Naive thymus-derived CD8-positive, alpha-beta T cell (primary cell): ENCODE data around the gene C5orf63. TPM values are rescaled to one million over a fixed set of nuclear protein-coding genes. Genes with fewer than 3 reads are reported as not detected.
"Not testable (repeated sequence)": the region's sequence is repeated elsewhere in the genome, so short reads cannot be mapped to it uniquely, and the experiment has no call there.

Experiments used
- ATAC-seq, 2 donors: fragments of 150-1000 bp; cut with Tn5 transposase in 1 of 2; sonication (Bioruptor Pico), chemical (Tn5 transposase) in 1 of 2; 1 replicate in 1 of 2; 2 replicates in 1 of 2; pipeline ENCODE4 v1.10.0; 2021; ENCODE audit warnings: mild to moderate bottlenecking in 2 of 2, moderate library complexity in 2 of 2
- POLR2A ChIA-PET: fragments of 350-600 bp; sonication (Branson Sonifier 250); formaldehyde crosslinking; loops from one replicate; lab custom pipeline; 2021; ENCODE audit warnings: antibody characterized with exemption; lab: Charles Lee
- DNase-seq, 10 donors: peaks; one replicate each; pipeline versions ENCODE4 v3.0.0 to v3.0.0-alpha.2; 2020 to 2022
- H3K27ac Mint-ChIP-seq, 10 donors: one replicate each; pipeline ENCODE4 v1.8.0; 2020 to 2022; ENCODE audit warnings: mild to moderate bottlenecking in 10 of 10, mixed read lengths in 10 of 10, moderate library complexity in 4 of 10, inconsistent platforms in 1 of 10
- H3K27me3 Mint-ChIP-seq, 5 donors: one replicate each; pipeline ENCODE4 v1.8.0; 2021 to 2022; ENCODE audit warnings: mixed read lengths in 5 of 5
- H3K36me3 Mint-ChIP-seq, 3 donors: one replicate each; pipeline ENCODE4 v1.8.0; 2020 to 2022; ENCODE audit warnings: mixed read lengths in 3 of 3, mild to moderate bottlenecking in 2 of 3, inconsistent platforms in 1 of 3
- H3K4me1 Mint-ChIP-seq, 4 donors: one replicate each; pipeline ENCODE4 v1.8.0; 2021 to 2022; ENCODE audit warnings: mixed read lengths in 4 of 4
- H3K4me3 Mint-ChIP-seq, 10 donors: one replicate each; pipeline ENCODE4 v1.8.0; 2020 to 2022; ENCODE audit warnings: mild to moderate bottlenecking in 10 of 10, mixed read lengths in 10 of 10, moderate library complexity in 6 of 10, inconsistent platforms in 1 of 10
- H3K9me3 Mint-ChIP-seq, 9 donors: one replicate each; pipeline ENCODE4 v1.8.0; 2020 to 2022; ENCODE audit warnings: mixed read lengths in 9 of 9, mild to moderate bottlenecking in 3 of 9, inconsistent platforms in 1 of 9, moderate library complexity in 1 of 9
- polyA plus RNA-seq, 3 donors: library from polyadenylated mRNA; unstranded; fragments of 300-500 nt; fragmentation: Illumina TruSeq; gene quantifications; one replicate each; pipeline ENCODE4 v1.2.3, GENCODE V29; 2021
- total RNA-seq, 8 experiments: library from RNA in 2 of 8; stranded (reverse) in 2 of 8; gene quantifications; one replicate each; pipeline ENCODE4 v1.2.3 and lab custom pipeline; 2021 to 2026

The C5orf63 gene
- total and polyA plus RNA-seq, 5 experiments from 2014 or later = 4.2 to 23.7 (median 5.7) TPM

DNA sequence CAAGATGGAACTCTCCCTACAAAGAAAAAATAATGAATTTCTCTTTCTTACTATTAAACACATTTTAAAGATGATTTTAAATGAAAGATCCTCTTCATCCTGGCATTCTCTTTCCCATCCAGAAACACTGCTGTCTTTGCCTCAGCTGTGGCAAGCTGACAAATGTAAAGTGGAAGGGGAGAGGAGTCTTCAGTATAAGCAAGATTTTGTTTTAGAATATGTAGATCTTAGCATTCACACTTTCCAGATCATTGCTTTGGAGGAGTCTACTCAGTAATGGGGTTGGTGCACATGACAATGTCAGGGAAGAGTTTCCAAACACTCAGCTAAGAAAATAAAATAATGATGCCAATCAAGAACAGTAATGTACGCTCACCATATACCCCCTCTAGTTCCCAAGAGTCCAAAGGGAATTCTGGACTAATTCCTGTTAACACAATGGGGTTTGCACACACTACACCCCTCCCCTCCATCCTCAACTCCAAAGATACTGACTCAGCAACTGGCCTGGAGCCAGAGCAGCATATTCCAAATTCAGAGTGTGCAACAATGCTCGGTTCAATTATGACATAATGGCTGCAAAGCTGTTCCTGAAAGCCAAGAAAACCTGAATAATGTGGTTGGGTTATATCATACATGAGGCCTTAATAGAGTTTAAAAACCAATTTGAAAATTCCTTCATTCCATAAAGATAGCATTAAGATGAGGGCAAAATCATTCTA lies 4.6 kb downstream of the C5orf63 start:
- peaks cover 9 to 30% (median 18%) of the 10 kb centered on the region in 4 donors for H3K4me1 Mint-ChIP-seq
- H3K27ac Mint-ChIP-seq = no peak overlapping the region
- H3K27me3 Mint-ChIP-seq = no peaks in the 10 kb centered on the region
- POLR2A ChIA-PET = no interaction called here
- ATAC-seq = no peak
- DNase-seq = no peak
- no peak overlapping the region for H3K4me3 Mint-ChIP-seq
- no peaks in the 10 kb centered on the region for H3K9me3 Mint-ChIP-seq
- H3K36me3 Mint-ChIP-seq = peaks cover 0 to 30% (median 26%) of the 10 kb centered on the region in 3 donors

DNA sequence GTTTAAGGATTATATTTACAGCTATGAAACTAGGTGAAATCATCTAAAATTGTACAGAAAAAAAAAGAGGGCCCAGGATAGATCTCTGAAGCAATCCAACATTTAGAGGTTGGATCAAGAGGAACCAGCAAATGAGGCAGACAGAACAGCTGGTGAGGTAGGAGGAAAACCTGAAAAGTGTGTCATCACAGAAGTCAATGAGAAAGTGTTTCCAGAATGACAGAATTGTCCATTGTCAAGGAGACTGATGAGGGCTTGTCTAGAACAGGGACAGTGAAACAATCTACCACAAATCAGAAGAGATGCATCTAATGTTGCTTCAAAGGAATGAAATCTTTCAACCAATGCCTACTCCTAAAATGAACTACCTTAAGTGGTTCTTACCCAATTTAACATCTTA lies 6.6 kb downstream of the C5orf63 start:
- POLR2A ChIA-PET = no interaction called here
- no peak overlapping the region for H3K4me3 Mint-ChIP-seq
- DNase-seq = no peak
- no peak overlapping the region for H3K27ac Mint-ChIP-seq
- no peaks in the 10 kb centered on the region for H3K9me3 Mint-ChIP-seq
- peaks cover 0 to 34% (median 29%) of the 10 kb centered on the region in 3 donors for H3K36me3 Mint-ChIP-seq
- no peaks in the 10 kb centered on the region for H3K27me3 Mint-ChIP-seq
- no peak for ATAC-seq
- H3K4me1 Mint-ChIP-seq = peaks cover 4 to 20% (median 5%) of the 10 kb centered on the region in 4 donors

DNA sequence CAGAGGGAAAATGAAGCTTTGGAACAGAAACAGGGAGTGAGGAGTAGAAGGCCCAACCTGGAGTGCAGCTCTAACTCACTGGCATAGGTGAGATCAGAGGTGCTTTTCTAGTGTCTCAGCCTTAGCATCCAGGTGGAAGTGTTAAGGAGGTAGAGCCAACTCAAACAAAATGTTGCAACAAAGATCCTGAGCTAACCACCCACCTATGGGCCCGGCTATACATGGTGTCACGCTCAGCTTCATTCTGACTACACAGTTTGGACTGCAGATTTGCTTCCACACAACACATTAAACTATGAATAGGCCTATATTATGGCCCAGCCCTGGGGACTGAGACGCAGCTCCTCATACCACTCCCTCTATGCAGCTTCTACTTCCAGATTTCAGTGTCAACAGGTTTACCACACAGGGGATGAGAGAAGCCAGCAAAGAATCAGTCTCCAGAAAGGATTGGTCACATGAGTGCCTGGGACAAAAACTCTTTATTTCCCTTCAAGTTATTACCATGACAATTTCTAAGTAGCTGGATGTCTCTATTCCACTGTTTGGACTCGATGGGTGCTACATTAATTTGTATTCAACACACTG lies 9.0 kb downstream of the C5orf63 start:
- no peak overlapping the region for H3K4me3 Mint-ChIP-seq
- H3K4me1 Mint-ChIP-seq = peaks cover under 1 to 11% (median 9%) of the 10 kb centered on the region in 4 donors

DNA sequence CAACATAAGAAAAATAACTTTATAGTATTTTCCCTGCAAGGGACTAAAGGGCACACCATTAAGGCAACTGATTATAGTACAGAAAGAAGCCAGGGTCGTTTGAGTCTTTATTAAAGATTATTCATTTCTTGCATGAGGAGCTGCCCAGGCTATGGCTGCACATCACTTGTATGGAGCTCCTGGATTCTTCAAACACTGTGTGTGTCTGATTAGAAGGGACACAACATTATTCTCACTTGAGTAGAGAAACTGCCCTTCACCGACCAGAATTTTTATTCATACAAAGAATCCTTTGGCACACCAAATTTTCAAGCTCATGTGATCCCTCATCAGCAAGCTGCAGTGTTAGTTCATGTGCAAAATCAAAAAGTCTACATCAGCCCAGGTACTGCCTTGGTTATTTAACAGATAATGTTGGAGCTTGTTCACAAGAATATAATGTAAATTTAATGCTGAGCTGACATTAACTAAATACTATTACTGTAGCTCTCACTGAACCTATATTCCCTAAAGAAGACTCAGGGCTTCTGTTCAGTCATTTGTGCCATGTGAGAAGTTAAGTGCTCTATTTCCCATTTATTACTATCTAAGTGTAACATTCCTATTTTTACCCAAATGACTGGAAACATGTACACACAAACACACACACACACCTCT lies 9.9 kb downstream of the C5orf63 start:
- Mint-ChIP-seq H3K4me1 (peaks cover 0 to 6% (median 3%) of the 10 kb centered on the region in 4 donors), H3K36me3 (peaks cover 0 to 19% (median 15%) of the 10 kb centered on the region in 3 donors), H3K9me3 (peaks cover 0 to 2% (median 0%) of the 10 kb centered on the region in 9 donors), H3K27me3 (no peaks in the 10 kb centered on the region), H3K27ac (no peak overlapping the region), H3K4me3 (no peak overlapping the region)
- no peak for DNase-seq
- ATAC-seq = no peak
- POLR2A ChIA-PET = no interaction called here

More for the DNA sequence above, 9.0 kb downstream of the C5orf63 start:
- Mint-ChIP-seq H3K36me3 (peaks cover 0 to 24% (median 18%) of the 10 kb centered on the region in 3 donors), H3K9me3 (peaks cover 0 to 2% (median 0%) of the 10 kb centered on the region in 9 donors), H3K27ac (no peak overlapping the region), H3K27me3 (no peaks in the 10 kb centered on the region)
- POLR2A ChIA-PET = interaction anchor here (1.0 kb wide), 1 partner anchor 8 kb away, joined by 3 read pairs; no protein-coding TSS in a partner anchor
- ATAC-seq (no peak), DNase-seq (no peak)

DNA sequence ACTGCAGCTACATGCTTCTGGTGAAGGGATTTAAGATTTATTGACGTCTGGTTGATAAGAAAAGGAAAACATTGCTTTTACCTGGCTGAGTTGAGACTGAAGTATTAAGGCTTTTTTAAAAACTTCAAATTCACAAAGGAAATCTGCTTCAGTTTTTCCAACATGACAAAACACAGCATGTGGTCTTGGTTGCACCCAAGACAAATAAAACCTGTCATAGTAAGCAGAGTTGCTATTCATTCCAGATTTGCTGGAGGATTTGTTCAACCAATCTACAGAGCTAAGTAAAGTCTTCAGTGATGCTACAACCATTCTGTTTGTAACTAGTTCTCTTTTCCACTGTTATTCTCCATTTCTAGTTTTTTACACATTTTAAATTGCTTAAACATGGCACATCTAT lies 11.3 kb downstream of the C5orf63 start:
- Mint-ChIP-seq H3K27me3 (no peaks in the 10 kb centered on the region), H3K4me1 (peaks cover 0 to 6% (median 2%) of the 10 kb centered on the region in 4 donors), H3K27ac (no peak overlapping the region), H3K9me3 (peaks cover 0 to 2% (median 0%) of the 10 kb centered on the region in 9 donors), H3K4me3 (no peak overlapping the region), H3K36me3 (peaks cover 0 to 26% (median 23%) of the 10 kb centered on the region in 3 donors)
- ATAC-seq (no peak), DNase-seq (no peak)
- POLR2A ChIA-PET = no interaction called here

DNA sequence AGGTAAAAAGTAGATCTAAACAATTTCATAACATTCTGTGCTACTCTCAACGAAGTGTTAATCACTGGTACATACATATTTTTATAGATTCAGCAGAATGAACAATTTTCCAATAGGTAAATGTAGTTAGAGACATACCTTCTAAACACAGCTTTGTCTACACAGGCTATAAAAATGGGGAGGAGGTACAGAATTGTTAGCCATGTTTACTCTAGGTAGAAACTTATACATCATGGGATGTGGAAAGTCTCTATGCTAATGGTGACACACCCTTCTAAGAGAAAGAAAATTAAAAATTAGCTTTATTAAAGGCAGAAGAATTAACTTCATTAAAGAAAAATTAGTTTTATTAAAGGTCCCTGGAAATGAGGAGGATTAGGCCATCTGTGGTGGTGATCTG lies 11.8 kb downstream of the C5orf63 start:
- Mint-ChIP-seq H3K36me3 (peaks cover 0 to 28% (median 26%) of the 10 kb centered on the region in 3 donors), H3K27ac (no peak overlapping the region), H3K4me3 (no peak overlapping the region), H3K9me3 (peaks cover 0 to 2% (median 0%) of the 10 kb centered on the region in 9 donors), H3K4me1 (peaks cover 0 to 6% (median 2%) of the 10 kb centered on the region in 4 donors), H3K27me3 (no peaks in the 10 kb centered on the region)
- ATAC-seq (no peak), DNase-seq (no peak)
- POLR2A ChIA-PET = no interaction called here

DNA sequence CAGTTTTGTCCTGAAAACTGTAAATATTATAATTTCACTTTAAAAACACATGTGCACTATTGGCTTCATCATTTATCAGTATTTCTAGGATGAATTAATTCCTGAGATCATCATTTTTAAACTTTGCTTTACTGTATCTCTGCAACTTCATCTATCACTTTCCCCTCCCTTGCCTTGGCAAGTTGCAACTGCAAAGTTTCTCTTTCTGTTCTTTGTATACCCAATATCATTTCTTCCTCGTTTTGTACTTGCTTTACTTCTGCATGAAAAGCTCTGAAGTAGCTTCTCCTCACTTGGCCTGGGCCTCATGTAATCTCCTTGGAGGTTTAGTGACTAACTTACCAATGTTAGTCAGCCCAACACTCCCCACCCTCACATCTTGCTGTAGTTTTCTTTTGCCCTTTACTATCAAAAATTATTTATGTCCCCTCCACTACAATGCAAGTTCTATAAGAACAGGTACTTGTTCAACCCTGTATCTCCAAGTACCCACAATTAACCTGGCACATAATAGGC lies 12.8 kb downstream of the C5orf63 start:
- DNase-seq (no peak), ATAC-seq (no peak)
- POLR2A ChIA-PET = no interaction called here
- H3K27ac Mint-ChIP-seq = no peak overlapping the region
- H3K4me3 Mint-ChIP-seq = no peak overlapping the region
- H3K27me3 Mint-ChIP-seq = no peaks in the 10 kb centered on the region
- peaks cover 8 to 37% (median 36%) of the 10 kb centered on the region in 3 donors for H3K36me3 Mint-ChIP-seq
- H3K9me3 Mint-ChIP-seq = peaks cover 0 to 7% (median 0%) of the 10 kb centered on the region in 9 donors
- peaks cover 0 to 6% (median 2%) of the 10 kb centered on the region in 4 donors for H3K4me1 Mint-ChIP-seq

DNA sequence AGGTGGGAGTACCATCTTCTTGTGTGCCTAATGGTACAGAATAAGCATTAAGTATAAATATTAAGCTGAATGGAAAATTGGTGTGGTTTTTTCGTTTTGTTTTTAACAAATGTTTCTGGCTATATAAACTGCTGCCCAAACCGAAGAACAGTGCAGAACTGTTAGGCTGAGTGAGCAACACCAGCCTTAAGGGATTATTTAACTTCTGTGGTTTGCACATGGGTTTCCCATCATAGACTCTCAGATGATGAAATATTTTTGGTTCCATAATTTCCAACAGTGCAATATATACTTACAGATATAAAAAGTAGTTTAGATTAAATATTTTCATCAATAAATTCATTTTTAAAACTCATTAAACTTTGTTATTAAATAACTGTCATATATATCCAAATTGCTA lies 16.4 kb downstream of the C5orf63 start:
- Mint-ChIP-seq H3K36me3 (peaks cover 14 to 57% (median 56%) of the 10 kb centered on the region in 3 donors), H3K27ac (no peak overlapping the region), H3K27me3 (no peaks in the 10 kb centered on the region), H3K4me3 (no peak overlapping the region), H3K9me3 (peaks cover 0 to 7% (median 0%) of the 10 kb centered on the region in 9 donors), H3K4me1 (peaks cover 0 to 6% (median 2%) of the 10 kb centered on the region in 4 donors)
- ATAC-seq (no peak), DNase-seq (no peak)
- POLR2A ChIA-PET = no interaction called here

DNA sequence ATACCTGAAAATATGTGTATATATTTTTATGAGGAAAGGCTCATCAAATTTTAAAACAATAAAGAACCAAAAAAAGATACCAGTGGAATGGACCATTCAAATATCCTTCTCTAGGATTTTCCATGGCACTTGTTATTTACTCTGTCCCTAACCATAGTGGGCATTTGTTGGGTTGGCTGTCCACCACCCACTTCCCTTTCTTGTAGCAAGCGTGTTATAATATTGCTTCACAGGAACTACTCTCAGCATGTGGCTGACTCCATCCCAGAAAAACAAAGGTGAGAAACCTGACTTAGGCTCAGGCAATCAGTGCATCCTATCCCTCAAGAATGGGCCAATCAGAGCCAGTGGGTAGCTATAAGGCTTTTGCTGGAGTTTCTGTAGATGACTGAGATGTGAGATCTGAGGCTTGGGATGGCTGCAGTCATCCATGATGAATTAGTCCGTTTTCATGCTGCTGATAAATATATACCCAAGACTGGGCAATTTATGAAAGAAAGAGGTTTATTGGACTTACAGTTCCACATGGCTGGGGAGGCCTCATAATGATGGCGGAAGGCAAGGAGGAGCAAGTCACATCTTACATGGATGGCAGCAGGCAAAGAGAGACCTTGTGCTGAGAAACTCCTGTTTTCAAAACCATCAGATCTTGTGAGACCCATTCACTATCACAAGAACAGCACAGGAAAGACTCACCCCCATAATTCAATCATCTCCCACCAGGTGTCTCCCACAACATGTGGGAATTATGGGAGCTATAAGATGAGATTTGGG lies 17.2 kb downstream of the C5orf63 start:
- Mint-ChIP-seq H3K27me3 (no peaks in the 10 kb centered on the region), H3K36me3 (peaks cover 14 to 63% (median 59%) of the 10 kb centered on the region in 3 donors), H3K4me1 (peaks cover 0 to 6% (median 2%) of the 10 kb centered on the region in 4 donors), H3K9me3 (peaks cover 0 to 7% (median 0%) of the 10 kb centered on the region in 9 donors), H3K4me3 (no peak overlapping the region), H3K27ac (peak overlapping the region in 2 of 10 donors; percentile 28 to 84)
- POLR2A ChIA-PET = no interaction called here
- DNase-seq (no peak), ATAC-seq (no peak)

DNA sequence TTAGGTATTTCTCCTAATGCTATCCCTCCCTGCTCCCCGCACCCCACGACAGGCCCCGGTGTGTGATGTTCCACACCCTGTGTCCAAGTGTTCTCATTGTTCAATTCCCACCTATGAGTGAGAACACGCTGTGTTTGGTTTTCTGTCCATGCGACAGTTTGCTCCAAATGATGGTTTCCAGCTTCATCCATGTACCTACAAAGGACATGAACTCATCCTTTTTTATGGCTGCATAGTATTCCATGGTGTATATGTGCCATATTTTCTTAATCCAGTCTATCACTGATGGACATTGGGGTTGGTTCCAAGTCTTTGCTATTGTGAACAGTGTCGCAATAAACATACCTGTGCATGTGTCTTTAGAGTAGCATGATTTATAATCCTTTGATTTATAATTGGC lies 19.8 kb downstream of the C5orf63 start:
- H3K4me3 Mint-ChIP-seq, H3K27ac Mint-ChIP-seq, ATAC-seq, H3K9me3 Mint-ChIP-seq, H3K27me3 Mint-ChIP-seq, H3K4me1 Mint-ChIP-seq, POLR2A ChIA-PET, DNase-seq: not testable (repeated sequence)
- H3K36me3 Mint-ChIP-seq = peaks cover 14 to 58% (median 52%) of the 10 kb centered on the region in 3 donors

DNA sequence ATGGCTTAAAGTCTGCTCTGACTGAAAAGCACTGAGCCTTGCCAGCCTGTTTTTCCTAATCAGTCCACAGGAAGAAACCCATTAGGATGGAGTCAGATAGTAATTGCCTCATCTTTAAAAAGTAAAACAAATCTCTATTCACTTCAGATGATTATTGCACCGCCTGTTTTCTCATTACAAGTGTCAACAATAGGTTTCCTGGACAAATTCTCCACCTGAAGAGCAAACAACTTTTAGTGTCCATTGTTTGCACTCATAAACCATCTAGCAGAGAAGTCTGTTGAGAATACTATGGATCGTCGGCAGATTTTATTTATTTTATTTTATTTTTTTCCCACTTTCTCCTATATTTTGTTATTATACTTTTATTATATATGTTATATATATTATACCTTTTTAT lies 20.3 kb downstream of the C5orf63 start:
- H3K27me3 Mint-ChIP-seq = no peaks in the 10 kb centered on the region
- DNase-seq (no peak), ATAC-seq (no peak)
- no peak overlapping the region for H3K4me3 Mint-ChIP-seq
- peaks cover 0 to 7% (median 0%) of the 10 kb centered on the region in 9 donors for H3K9me3 Mint-ChIP-seq
- POLR2A ChIA-PET = no interaction called here
- H3K4me1 Mint-ChIP-seq = no peaks in the 10 kb centered on the region
- H3K27ac Mint-ChIP-seq = no peak overlapping the region
- H3K36me3 Mint-ChIP-seq = peaks cover 14 to 55% (median 48%) of the 10 kb centered on the region in 3 donors

DNA sequence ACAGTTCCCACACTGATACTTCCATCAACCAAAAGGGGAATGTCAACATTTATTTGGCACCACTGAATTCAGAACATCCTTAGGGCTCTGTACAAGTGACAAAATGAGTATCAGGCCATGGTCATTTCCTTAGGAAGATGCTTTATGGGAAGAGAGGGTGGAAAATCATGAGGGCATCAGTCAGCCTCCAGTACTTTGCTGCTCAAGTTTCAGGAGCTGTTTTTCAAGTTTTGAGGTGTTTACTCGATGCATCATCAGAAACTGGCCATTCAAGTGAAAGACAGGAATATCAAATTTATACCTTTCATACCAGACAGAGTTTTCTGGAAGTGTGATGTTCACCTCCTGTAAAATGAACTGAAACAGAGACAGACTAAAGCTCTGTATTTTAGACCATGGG lies 21.7 kb downstream of the C5orf63 start:
- no peak overlapping the region for H3K4me3 Mint-ChIP-seq
- no peaks in the 10 kb centered on the region for H3K27me3 Mint-ChIP-seq
- no peaks in the 10 kb centered on the region for H3K4me1 Mint-ChIP-seq
- POLR2A ChIA-PET = no interaction called here
- peaks cover 0 to 7% (median 0%) of the 10 kb centered on the region in 9 donors for H3K9me3 Mint-ChIP-seq
- no peak overlapping the region for H3K27ac Mint-ChIP-seq
- ATAC-seq (no peak), DNase-seq (no peak)
- H3K36me3 Mint-ChIP-seq = peaks cover 14 to 44% (median 40%) of the 10 kb centered on the region in 3 donors
